GM21723 (cell line): ENCODE data around the gene CIROP.

Experiments used
- ATAC-seq: cut with Tn5 transposase; IDR thresholded peaks from one replicate; pipeline ENCODE4 v1.9.1; 2021; ENCODE audit warnings: mild to moderate bottlenecking, moderate library complexity; ENCODE audit not compliant: unreplicated experiment

Gene CIROP

DNA sequence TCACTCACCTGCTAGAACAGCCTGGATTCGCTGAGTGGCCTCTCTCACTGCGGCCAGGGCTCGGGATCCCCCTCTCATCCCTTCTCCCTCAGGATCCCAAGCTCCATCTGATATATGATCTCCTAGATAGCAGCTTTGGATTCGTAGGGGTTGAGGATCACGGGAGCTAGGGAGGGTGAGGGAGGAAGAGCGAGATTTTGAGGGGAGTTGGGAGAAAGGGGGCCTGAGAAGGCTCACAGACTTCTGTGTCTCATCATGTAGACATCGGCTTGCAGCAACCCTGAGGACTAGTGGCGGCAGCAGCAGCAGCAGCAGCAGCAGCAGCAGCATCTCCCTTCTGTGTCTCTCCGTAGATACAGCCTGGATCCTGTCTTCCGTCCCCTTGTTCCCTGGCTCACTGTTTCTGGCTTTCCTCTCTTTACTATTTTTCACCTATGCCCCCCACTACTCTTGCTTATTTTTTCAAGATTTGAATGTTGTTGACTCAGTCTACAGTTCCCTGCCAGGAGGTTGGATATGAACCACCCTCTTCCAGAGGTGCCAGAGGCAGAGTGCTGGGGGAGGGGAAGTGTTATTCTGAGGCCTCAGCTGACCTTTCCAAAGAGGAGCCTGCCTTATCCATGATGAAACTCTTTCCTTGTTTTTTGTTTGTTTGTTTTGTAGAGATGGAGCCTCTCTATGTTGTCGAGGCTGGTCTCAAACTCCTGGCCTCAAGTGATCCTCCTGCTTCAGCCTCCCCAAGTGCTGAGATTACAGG is at the start of gene CIROP:
CIROP (minus strand) TSS at position 399 of the 757 bp plus-strand sequence; CDS start at position 330, 69 bp downstream.
- ATAC-seq, result no peak

DNA sequence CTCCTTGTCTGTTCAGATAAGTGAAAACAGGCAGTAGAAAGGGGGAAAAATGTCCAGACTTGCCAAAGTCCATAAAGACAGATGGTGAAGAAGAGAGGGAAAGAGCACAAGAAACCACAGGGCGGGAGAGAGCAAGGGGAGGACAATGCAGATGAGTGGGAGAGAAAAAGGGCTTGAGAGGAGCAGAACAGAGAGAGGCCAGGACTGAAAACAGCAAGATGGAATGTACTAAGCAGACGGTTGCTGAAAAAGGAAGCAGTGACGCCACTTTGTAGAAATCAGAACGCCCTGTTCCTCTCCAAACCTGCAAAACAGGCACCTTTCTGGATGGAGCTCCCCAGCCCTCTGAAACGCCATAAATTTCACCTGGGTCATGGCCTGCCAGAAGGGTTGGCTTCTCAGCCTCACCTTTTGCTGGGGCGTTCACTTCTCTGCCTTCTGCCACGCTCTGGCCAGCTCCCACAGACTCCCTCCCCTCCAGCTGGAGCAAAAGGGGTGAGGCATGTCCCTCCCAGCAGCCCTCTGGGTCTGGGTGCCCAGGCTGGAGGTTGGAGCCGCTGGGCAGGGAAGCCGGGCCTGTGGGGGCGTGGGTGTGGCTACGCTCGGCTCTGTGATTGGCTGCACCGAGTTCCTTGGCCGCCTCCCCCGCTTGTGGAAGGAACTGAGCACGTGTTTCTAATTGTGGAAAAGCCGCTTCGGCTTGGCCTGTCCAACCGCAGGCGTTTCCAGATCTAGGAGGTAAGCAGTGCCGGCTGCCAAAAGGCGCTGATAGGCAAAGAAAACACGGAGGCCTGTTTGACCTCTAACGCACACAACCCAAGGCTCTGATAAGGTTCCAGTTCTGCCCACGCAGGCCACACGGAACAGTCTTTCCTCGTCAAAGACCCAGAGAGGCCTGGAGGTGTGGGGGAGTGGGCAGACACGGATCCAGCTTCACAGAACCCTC is 49.3 kb upstream of the CIROP start:
- ATAC-seq, result no peak

DNA sequence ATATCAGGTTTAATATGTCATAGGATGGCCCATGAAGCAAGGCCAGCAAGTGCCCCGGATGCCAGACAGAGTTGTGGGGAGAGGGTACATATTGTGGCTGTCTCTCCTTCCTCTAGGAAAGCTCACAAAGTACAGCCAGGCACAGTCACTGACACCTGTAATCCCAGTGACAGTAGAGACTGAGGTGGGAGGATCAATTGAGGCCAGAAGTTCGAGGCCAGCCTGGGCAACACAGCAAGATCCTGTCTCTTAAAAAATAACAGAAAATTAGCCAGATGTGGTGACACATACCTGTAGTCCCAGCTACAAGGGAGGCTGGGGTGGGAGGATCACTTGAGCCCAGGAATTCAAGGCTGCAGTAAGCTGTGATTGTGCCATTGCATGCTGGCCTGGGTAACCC is 46.6 kb upstream of the CIROP start:
- ATAC-seq, result no peak

DNA sequence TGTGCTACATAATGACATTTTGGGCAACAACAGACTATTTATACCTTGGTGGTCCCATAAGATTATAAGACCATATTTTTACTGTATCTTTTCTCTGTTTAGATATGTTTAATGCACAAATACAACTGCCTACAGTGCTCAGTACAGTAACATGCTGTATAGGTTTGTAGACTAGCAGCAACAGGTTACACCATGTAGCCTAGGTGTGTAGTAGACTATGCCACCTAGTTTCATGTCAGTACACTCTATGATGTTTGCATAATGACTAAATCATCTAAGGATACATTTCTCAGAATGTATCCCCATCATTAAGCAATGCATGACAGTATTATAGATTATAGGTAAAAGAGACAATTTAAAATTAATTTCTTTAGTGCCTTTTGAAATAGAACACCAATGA is 45.0 kb upstream of the CIROP start:
- ATAC-seq, result no peak

- no peak for ATAC-seq
These were observed 43.9 kb upstream of the CIROP start for GRCh38 chr14:23148591-23149249.

DNA sequence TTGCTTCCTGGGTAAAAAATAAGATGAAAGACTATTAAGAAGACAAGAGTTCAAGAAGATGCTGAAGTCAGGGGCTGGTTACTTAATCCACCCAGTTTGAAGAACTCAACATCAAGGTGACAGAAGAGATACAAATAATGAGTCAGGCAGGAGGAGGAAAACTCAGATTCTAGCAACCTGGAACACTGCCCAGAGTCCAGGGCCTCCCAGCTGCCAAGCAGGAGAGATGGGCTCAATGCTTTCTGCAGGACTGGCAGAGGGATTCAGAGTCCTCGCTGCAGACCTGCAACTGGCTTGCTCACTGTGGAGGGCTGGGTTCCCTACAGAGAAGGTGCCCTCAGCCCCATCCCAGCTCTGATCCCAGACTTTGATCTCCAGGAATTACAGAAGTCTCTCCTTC is 42.9 kb upstream of the CIROP start:
- ATAC-seq, result no peak

DNA sequence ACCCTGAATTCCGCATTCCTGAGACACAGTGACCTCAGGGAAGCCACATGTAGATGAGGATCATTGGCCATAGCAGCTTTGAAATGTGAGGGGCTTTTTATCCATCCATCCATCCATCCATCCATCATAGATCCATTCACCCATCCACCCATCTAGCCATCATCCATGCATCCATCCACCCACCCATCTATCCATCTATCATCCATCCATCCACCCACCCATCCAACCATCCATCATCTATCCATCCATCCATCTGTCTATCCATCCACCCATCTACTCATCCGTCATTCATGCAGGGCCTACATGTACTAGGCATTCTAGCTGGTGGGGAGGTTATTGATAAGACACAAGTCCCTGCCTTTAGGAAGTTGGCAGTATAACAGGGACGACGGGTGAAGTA is 42.2 kb upstream of the CIROP start:
- ATAC-seq, result no peak

- ATAC-seq, result no peak
These were observed 41.6 kb upstream of the CIROP start for GRCh38 chr14:23146351-23146910.

DNA sequence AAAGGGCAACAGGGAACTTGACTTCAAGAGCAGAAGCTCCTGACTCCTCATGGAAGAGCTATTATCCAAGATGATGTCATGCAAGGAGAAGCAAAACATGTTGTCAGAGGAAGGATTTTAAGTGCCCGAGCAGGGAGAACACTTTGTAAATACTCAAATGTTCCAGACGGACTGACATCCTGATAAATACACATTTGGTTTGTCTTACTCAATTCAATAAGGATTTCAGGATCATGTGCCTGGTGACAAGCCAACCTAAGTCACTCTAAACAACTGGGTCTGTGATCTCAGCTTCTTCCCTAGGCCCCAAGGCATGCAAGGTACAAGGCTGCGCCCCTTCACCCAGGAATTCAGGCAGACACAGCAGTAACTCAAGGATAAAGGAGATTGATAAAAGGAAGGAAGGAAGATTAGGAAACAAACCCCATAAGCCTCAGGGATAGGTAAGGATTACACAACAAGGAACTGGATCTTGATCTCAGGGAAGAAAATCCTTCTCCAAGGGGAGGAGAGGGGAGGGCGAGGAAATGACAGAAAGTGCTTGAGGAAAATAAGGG is 41.1 kb upstream of the CIROP start:
- ATAC-seq, result no peak

DNA sequence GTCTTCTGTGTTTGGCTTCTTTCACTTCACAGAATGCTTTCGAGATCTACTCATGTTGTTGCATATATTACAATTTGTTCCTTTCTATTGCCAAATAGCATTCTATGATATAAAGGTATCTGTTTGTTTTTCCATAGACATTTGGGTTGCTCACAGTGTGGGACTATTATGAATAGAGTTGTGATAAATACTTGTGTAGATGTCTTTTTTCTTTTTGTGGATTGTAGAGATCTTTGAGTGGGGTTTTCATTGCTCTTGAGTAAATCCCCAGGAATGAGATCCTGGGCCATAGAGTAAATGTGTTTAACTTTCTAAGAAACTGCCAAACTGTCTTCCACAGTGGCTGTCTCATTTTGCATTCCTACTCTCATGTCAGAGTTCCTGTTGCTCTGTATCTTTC is 39.1 kb upstream of the CIROP start:
- ATAC-seq, result no peak

DNA sequence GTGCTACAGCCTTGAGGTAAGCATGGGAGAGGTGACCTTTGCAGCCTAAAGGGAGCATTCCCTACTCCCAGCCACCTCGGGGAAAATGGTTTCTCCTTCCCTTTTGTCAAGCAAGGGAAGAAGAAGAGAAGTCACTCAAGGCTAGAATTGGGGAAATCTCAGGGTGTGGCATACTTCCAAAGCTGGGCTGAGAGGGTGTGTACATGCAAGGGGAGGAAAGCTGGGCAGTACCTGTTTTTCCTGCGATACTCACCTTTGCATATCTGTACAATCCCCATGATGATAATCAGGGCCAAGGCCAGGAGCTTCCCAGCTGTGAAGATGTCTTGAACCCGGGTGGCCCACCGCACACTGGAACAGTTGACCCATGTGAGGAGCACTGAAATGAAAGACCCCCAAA is 38.0 kb upstream of the CIROP start:
- no peak for ATAC-seq

DNA sequence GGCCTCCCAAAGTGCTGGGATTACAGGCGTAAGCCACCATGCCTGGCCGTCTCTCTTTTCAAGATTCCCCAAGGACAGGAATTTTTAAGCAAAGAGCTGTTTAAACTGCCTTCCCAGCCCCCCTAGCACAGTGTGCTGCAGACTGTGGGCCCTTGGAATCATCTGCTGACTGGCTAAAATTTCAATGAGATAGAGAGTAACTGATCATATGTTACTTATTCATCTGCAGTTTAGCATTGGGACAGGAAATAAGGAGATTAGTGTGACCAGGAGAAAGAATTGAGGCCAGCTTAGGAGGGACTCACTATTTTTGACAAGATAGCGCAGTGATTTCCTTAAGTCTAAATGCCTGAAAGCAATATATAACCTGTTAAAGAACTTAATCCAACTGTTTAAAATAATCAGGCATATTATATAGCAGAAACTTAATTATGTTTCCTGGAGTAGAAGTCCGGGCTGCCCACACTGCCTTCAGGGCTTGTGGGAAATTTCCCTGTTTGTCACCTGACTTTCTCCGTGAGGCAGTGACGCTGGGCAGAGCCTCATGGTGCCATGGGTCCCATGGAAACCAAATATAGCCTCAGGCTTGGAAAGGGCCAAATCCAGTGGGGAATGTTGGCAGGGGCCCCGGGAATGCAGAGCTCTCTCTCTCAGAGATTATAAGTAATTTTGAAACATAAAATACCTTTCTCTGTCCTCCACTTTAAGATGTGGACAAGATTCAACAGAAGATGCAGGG is 37.1 kb upstream of the CIROP start:
- ATAC-seq, result no peak

- no peak for ATAC-seq
These were observed 35.6 kb upstream of the CIROP start for GRCh38 chr14:23140371-23140770.

- ATAC-seq, result no peak
These were observed 35.1 kb upstream of the CIROP start for GRCh38 chr14:23139874-23140273.

- no peak for ATAC-seq
These were observed 33.2 kb upstream of the CIROP start for GRCh38 chr14:23137813-23138535.

DNA sequence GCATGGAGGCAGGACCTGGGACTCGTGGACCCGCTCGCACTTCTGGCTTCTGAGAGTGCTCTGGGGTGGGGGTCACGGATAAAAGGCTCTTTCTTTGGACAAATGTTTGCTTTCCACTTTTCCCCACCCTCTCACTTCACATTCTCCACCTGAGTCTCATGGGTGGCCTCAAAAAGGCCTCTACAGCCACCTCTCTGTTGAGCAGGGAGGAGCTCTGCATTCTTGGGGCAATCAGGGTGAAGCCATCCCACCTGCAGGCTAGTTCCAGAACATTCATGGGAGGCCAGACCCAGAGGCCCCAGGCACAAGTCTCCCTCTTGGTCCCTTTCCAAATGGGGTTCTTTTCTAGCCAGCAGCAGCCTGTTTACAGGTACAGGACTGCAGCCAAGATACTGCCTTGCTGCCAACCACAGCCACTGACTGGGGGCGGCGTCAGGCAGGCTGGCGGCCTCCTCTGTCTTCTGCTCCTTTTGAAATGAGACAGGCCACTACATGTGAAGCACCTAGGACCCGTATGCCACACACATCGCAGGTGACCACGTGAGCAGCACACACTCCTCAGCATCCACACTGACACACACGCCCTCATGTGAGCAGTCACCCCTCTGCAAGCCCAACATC is 32.5 kb upstream of the CIROP start:
- no peak for ATAC-seq

GRCh38 chr14:23136566-23137133 is 31.9 kb upstream of the CIROP start:
- no peak for ATAC-seq

DNA sequence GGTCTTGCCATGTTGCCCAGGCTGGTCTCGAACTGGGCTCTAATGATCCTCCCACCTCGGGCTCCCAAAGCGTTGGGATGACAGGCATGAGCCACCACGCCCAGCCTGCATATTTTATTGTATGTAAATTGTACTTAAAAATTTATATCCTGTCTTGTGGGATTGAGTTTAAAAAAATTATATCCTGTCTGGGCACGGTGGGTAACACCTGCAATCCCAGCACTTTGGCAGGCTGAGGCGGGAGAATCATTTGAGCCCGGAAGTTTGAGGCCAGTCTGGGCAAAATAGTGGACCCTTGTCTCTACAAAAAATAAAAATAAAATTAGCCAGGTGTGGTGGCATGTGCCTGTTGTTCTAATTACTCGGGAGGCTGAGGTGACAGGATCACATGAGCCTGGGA is 28.2 kb upstream of the CIROP start:
- no peak for ATAC-seq

GRCh38 chr14:23131482-23131881 is 26.7 kb upstream of the CIROP start:
- ATAC-seq, result no peak
